Loucy (cell line): ENCODE data around the gene SOS1.

Experiments used
- CTCF ChIP-seq: fragments of 200-600 bp; sonication (generic); conservative IDR thresholded peaks from 2 replicates; pipeline ENCODE4 v1.5.1; 2014; ENCODE audit warnings: mild to moderate bottlenecking, antibody characterized with exemption, low read length
- EZH2phosphoT487 ChIP-seq: fragments of 200-600 bp; IDR thresholded peaks from 2 replicates; pipeline ENCODE4 v1.6.1; 2018; ENCODE audit warnings: antibody characterized with exemption, mild to moderate bottlenecking, moderate library complexity, borderline replicate concordance

GRCh38 chr2:39065616-39066015 lies 55.2 kb downstream of the SOS1 start:
- TF ChIP-seq CTCF (no peak), EZH2phosphoT487 (no peak)
